Bronchial smooth muscle cell (primary cell): ENCODE measurements around the gene MORN4. TPM values are rescaled to one million over a fixed set of nuclear protein-coding genes. Genes with fewer than 3 reads are reported as not detected.

Experiments used
- total RNA-seq: library from RNA; depleted of rRNA; stranded (reverse); fragments of >200 nt; gene quantifications from 2 replicates; pipeline ENCODE4 v1.2.1, GENCODE V29; 2014

The MORN4 gene
- 3.2 and 5.2 TPM in 2 replicates for total RNA-seq

GRCh38 chr10:97632949-97633884 lies at the start of gene MORN4:
Gene MORN4, minus strand, starts transcription at chr10:97633500. Its CDS starts 13,847 bp downstream, at chr10:97619653.

GRCh38 chr10:97640174-97640867 lies 7.0 kb upstream of the MORN4 start, which contains the start of gene PI4K2A:
Gene PI4K2A, plus strand, starts transcription at chr10:97640671. Its CDS starts 72 bp downstream, at chr10:97640743.

GRCh38 chr10:97589479-97589878 lies 43.8 kb downstream of the MORN4 start, which contains the start of gene C10orf62:
Gene C10orf62, plus strand, starts transcription at chr10:97589721. Its CDS starts 177 bp downstream, at chr10:97589898.

GRCh38 chr10:97584060-97584797 lies 49.1 kb downstream of the MORN4 start, which contains the start of gene HOGA1:
Gene HOGA1, plus strand, starts transcription at chr10:97584389. Its CDS starts 315 bp downstream, at chr10:97584704.

GRCh38 chr10:97572214-97572989 lies 60.9 kb downstream of the MORN4 start, which contains the start of gene ANKRD2:
Gene ANKRD2, plus strand, starts transcription at chr10:97572779. Its CDS starts 10 bp downstream, at chr10:97572789.

Other genes starting within 250 kb of the MORN4 start
- gene RRP12, start 232.2 kb downstream of the MORN4 start, total RNA-seq, result 8.4 and 8.7 TPM in 2 replicates
- 172 and 252 TPM in 2 replicates for gene PGAM1, start 207.3 kb downstream of the MORN4 start, total RNA-seq
- gene EXOSC1, start 187.5 kb downstream of the MORN4 start, total RNA-seq, result 34.5 and 34.6 TPM in 2 replicates
- 27.0 and 28.2 TPM in 2 replicates for gene ZDHHC16, start 187.3 kb downstream of the MORN4 start, total RNA-seq
- gene MMS19, start 135.1 kb downstream of the MORN4 start, total RNA-seq, result 46.0 and 46.5 TPM in 2 replicates
- 17.7 and 22.4 TPM in 2 replicates for gene UBTD1, start 134.6 kb downstream of the MORN4 start, total RNA-seq
- gene ANKRD2, start 60.7 kb downstream of the MORN4 start, total RNA-seq, result 0.16 and 4.9 TPM in 2 replicates
- gene HOGA1, start 49.1 kb downstream of the MORN4 start, total RNA-seq, result 0.34 and 1.4 TPM in 2 replicates
- gene C10orf62, start 43.8 kb downstream of the MORN4 start, total RNA-seq, result not detected in 2 replicates
- 9.8 and 14.0 TPM in 2 replicates for gene PI4K2A, start 7.2 kb upstream of the MORN4 start, total RNA-seq
- gene AVPI1, start 53.7 kb upstream of the MORN4 start, total RNA-seq, result 21.0 and 34.7 TPM in 2 replicates
- gene MARVELD1, start 80.2 kb upstream of the MORN4 start, total RNA-seq, result 9.5 and 14.8 TPM in 2 replicates
- 14.3 and 15.0 TPM in 2 replicates for gene ZFYVE27, start 103.6 kb upstream of the MORN4 start, total RNA-seq
- not detected in 2 replicates for gene SFRP5, start 138.5 kb upstream of the MORN4 start, total RNA-seq
- gene GOLGA7B, start 216.3 kb upstream of the MORN4 start, total RNA-seq, result not detected in 2 replicates